Measurements from ENCODE around the gene CELA2A. TPM values are rescaled to one million over a fixed set of nuclear protein-coding genes. Genes with fewer than 3 reads are reported as not detected.

CELA2A gene
- polyA plus RNA-seq, 1 of the 3 experiments (the other 2 are of a cell fraction): not detected

- no peak for TF ChIP-seq USF1 (IDR thresholded peaks at IDR 0.05; ENCODE audit: borderline replicate concordance, low read depth)
- TF ChIP-seq GATA2 (CRISPR knock-in tag; IDR thresholded peaks at IDR 0.05): no peak
- no peak for TF ChIP-seq ZBTB33 (IDR thresholded peaks at IDR 0.05; ENCODE audit: borderline replicate concordance, low read depth)
- TF ChIP-seq USF2 (IDR thresholded peaks at IDR 0.05; ENCODE audit: borderline replicate concordance, low read depth, low read length): no peak
- no peak for TF ChIP-seq EP300 (IDR thresholded peaks at IDR 0.05; ENCODE audit: borderline replicate concordance in 1 of 2, low read depth in 1 of 2, low read length in 1 of 2)
- no peak for TF ChIP-seq FOXJ3 (CRISPR knock-in tag; IDR thresholded peaks at IDR 0.05)
These were observed 46.9 kb upstream of the CELA2A start, which contains the start of gene EFHD2 (continued) for GRCh38 chr1:15409388-15410222.

- no peaks in the 10 kb centered on the region for H3K9me2 ChIP-seq
- H3K79me2 ChIP-seq (ENCODE audit: insufficient read depth): peaks cover 53% of the 10 kb centered on the region
- H3K9ac ChIP-seq: peak overlapping the region; percentile 88
- H3K4me1 ChIP-seq (ENCODE audit: control insufficient read depth in 1 of 2, insufficient read depth in 2 of 2, low read depth in 1 of 2, low read length in 1 of 2): peaks cover 30 to 32% of the 10 kb centered on the region in 2 experiments; a peak in 3 of 4 replicates
- ChIA-PET POLR2A (no interaction called here), CTCF (interaction anchor here (0.6 to 3.7 kb wide), 8 partner anchors 10 to 285 kb away, joined by 3 to 35 read pairs (median 4); no protein-coding TSS in a partner anchor)
- H3K36me3 ChIP-seq (replicated peaks in 1 of 2; ENCODE audit: control insufficient read depth in 1 of 2, insufficient read depth in 2 of 2, low read length in 1 of 2): peaks cover 0 to 4% of the 10 kb centered on the region in 2 experiments
- H4K20me1 ChIP-seq (ENCODE audit: insufficient read depth): peaks cover 28% of the 10 kb centered on the region
- no peaks in the 10 kb centered on the region for H3K27me3 ChIP-seq (ENCODE audit: insufficient read depth)
- peak; percentile 72 for DNase-seq
- no peak for TF ChIP-seq PBX3 (IDR thresholded peaks at IDR 0.05)
- no peak for TF ChIP-seq USF2 (IDR thresholded peaks at IDR 0.05; ENCODE audit: borderline replicate concordance, low read depth, low read length)
- no peak for TF ChIP-seq RXRA (IDR thresholded peaks at IDR 0.05; ENCODE audit: borderline replicate concordance, low read depth)
- no peak for TF ChIP-seq NRF1 (IDR thresholded peaks at IDR 0.05; ENCODE audit: low read depth, low read length)
- H2AFZ ChIP-seq (ENCODE audit: low read depth): peak overlapping the region; percentile 85; the same call in 1 of the 2 replicates
- 2% methylated on average over 21 of the region's 53 CpGs for WGBS (ENCODE audit: low lambda C conversion rate)
- peak overlapping the region; percentile 96 for H3K4me2 ChIP-seq
- H3K27ac ChIP-seq (ENCODE audit: low read depth in 2 of 2, low read length in 1 of 2): peak overlapping the region in 1 of 2 experiments; percentile 15; a peak in 1 of 4 replicates
- no peaks in the 10 kb centered on the region for H3K9me3 ChIP-seq
- H3F3A ChIP-seq (replicated peaks; ENCODE audit: insufficient read depth): peaks cover 27% of the 10 kb centered on the region
- peak overlapping the region; percentile 84 to 92 for H3K4me3 ChIP-seq (ENCODE audit: low read depth in 2 of 2, low read length in 1 of 2)
These were observed 46.2 kb upstream of the CELA2A start for GRCh38 chr1:15410223-15410883.

Measured in SK-N-SH (cell line).